ENCODE results near the gene HTR1B. TPM values are rescaled to one million over a fixed set of nuclear protein-coding genes. Genes with fewer than 3 reads are reported as not detected.
A peak's percentile ranks its signal among the peaks of the same experiment; 100 is the strongest.

The HTR1B gene
- total and polyA plus RNA-seq, 2 experiments from 2014 or later: 0.47 TPM; not detected in 1

GRCh38 chr6:77466055-77466450 lies 2.8 kb upstream of the HTR1B start:
- no peaks in the 10 kb centered on the region for H3K9me2 ChIP-seq (replicated peaks; ENCODE audit: insufficient read depth)
- peaks cover 39% of the 10 kb centered on the region for H3K27me3 ChIP-seq
- peaks cover 14% of the 10 kb centered on the region for H3K4me1 ChIP-seq (ENCODE audit: insufficient read depth)
- H3K4me2 ChIP-seq: peak overlapping the region; percentile 90
- H4K20me1 ChIP-seq (ENCODE audit: insufficient read depth, poor library complexity, severe bottlenecking): no peaks in the 10 kb centered on the region
- peak overlapping the region; percentile 98 for H2AFZ ChIP-seq
- 1% methylated on average over 17 of the region's 17 CpGs for WGBS (ENCODE audit: low lambda C conversion rate, missing lambda C conversion rate)
- no peak for TF ChIP-seq EZH2 (IDR thresholded peaks at IDR 0.05; ENCODE audit: borderline replicate concordance)
- no peak for TF ChIP-seq EZH2phosphoT487 (IDR thresholded peaks at IDR 0.05; ENCODE audit: low read depth, severe bottlenecking, unreplicated experiment)
- peak; percentile 80 for TF ChIP-seq CTCF (IDR thresholded peaks at IDR 0.05; ENCODE audit: poor library complexity)
- H3K36me3 ChIP-seq (replicated peaks; ENCODE audit: insufficient read depth, low read depth): no peaks in the 10 kb centered on the region
- H3K9me3 ChIP-seq (ENCODE audit: low read depth): no peaks in the 10 kb centered on the region
- no peaks in the 10 kb centered on the region for H3K79me2 ChIP-seq
- no peak overlapping the region for H3K27ac ChIP-seq
- DNase-seq (ENCODE audit: low spot score): peak; percentile 86
- H3K4me3 ChIP-seq: peak overlapping the region; percentile 84

GRCh38 chr6:77464495-77464867 lies 1.2 kb upstream of the HTR1B start:
- no peak overlapping the region for H3K27ac ChIP-seq
- H4K20me1 ChIP-seq (ENCODE audit: insufficient read depth, poor library complexity, severe bottlenecking): no peaks in the 10 kb centered on the region
- H3K4me1 ChIP-seq (ENCODE audit: insufficient read depth): peaks cover 14% of the 10 kb centered on the region
- peak overlapping the region; percentile 77 for H2AFZ ChIP-seq
- H3K36me3 ChIP-seq (replicated peaks; ENCODE audit: insufficient read depth, low read depth): no peaks in the 10 kb centered on the region
- H3K27me3 ChIP-seq: peaks cover 40% of the 10 kb centered on the region
- TF ChIP-seq EZH2phosphoT487 (IDR thresholded peaks at IDR 0.05; ENCODE audit: low read depth, severe bottlenecking, unreplicated experiment): no peak
- no peak for TF ChIP-seq CTCF (IDR thresholded peaks at IDR 0.05; ENCODE audit: poor library complexity)
- TF ChIP-seq EZH2 (IDR thresholded peaks at IDR 0.05; ENCODE audit: borderline replicate concordance): no peak
- H3K79me2 ChIP-seq: no peaks in the 10 kb centered on the region
- WGBS (ENCODE audit: low lambda C conversion rate, missing lambda C conversion rate): 13% methylated on average over 8 of the region's 8 CpGs
- no peak for DNase-seq (ENCODE audit: low spot score)
- peak overlapping the region; percentile 96 for H3K4me2 ChIP-seq
- H3K4me3 ChIP-seq: peak overlapping the region; percentile 57
- H3K9me3 ChIP-seq (ENCODE audit: low read depth): no peaks in the 10 kb centered on the region
- no peaks in the 10 kb centered on the region for H3K9me2 ChIP-seq (replicated peaks; ENCODE audit: insufficient read depth)

- Histone ChIP-seq H3K9me2 (replicated peaks; ENCODE audit: insufficient read depth) (no peaks in the 10 kb centered on the region), H3K4me3 (peak overlapping the region; percentile 57), H3K9me3 (ENCODE audit: low read depth) (no peaks in the 10 kb centered on the region), H3K27ac (no peak overlapping the region), H3K79me2 (no peaks in the 10 kb centered on the region), H3K27me3 (peaks cover 40% of the 10 kb centered on the region), H3K36me3 (replicated peaks; ENCODE audit: insufficient read depth, low read depth) (no peaks in the 10 kb centered on the region), H4K20me1 (ENCODE audit: insufficient read depth, poor library complexity, severe bottlenecking) (no peaks in the 10 kb centered on the region), H3K4me2 (peak overlapping the region; percentile 96), H2AFZ (peak overlapping the region; percentile 77), H3K4me1 (ENCODE audit: insufficient read depth) (peaks cover 14% of the 10 kb centered on the region)
- TF ChIP-seq CTCF (IDR thresholded peaks at IDR 0.05; ENCODE audit: poor library complexity): no peak
- no peak for TF ChIP-seq EZH2 (IDR thresholded peaks at IDR 0.05; ENCODE audit: borderline replicate concordance)
- TF ChIP-seq EZH2phosphoT487 (IDR thresholded peaks at IDR 0.05; ENCODE audit: low read depth, severe bottlenecking, unreplicated experiment): no peak
- peak; percentile 33 for DNase-seq (ENCODE audit: low spot score)
- under 1% methylated on average over 42 of the region's 53 CpGs for WGBS (ENCODE audit: low lambda C conversion rate, missing lambda C conversion rate)
These were observed 687 bp upstream of the HTR1B start for GRCh38 chr6:77463861-77464494.

Measured in hepatocyte (in vitro differentiated cells).